ENCODE measurements around the gene SF3A2. TPM values are rescaled to one million over a fixed set of nuclear protein-coding genes. Genes with fewer than 3 reads are reported as not detected.

Gene SF3A2
- total and polyA plus RNA-seq, 4 donors, result 23.8 to 64.9 (median 59.1) TPM

GRCh38 chr19:2221250-2221831 lies 15.3 kb upstream of the SF3A2 start:
- no peak for ATAC-seq (ENCODE audit: low FRiP score)
- Histone ChIP-seq H3K36me3 (ENCODE audit: control insufficient read depth in 1 of 2, insufficient read depth in 2 of 2, low read length in 1 of 2) (peaks cover 0 to 7% of the 10 kb centered on the region in 2 donors), H3K27me3 (ENCODE audit: control insufficient read depth in 1 of 2, insufficient read depth in 2 of 2, low read length in 1 of 2) (no peaks in the 10 kb centered on the region), H3K9me3 (ENCODE audit: control insufficient read depth, low read length) (no peaks in the 10 kb centered on the region), H3K27ac (ENCODE audit: low read depth in 1 of 2, low read length in 2 of 2) (no peak overlapping the region), H3K4me3 (ENCODE audit: low read length in 2 of 2) (no peak overlapping the region), H3K4me1 (ENCODE audit: control insufficient read depth in 1 of 2, insufficient read depth in 2 of 2, low read length in 2 of 2) (no peaks in the 10 kb centered on the region)
- intact Hi-C loops (cut with DNase I), result no loop called here
- DNase-seq, result no peak
- WGBS, 2 donors, result 89 to 92% methylated on average over 20 of the region's 20 CpGs

GRCh38 chr19:2221918-2222317 lies 14.7 kb upstream of the SF3A2 start:
- WGBS, 2 donors, result 70 to 79% methylated on average over 20 of the region's 20 CpGs
- intact Hi-C loops (cut with DNase I), result no loop called here
- Histone ChIP-seq H3K4me3 (ENCODE audit: low read length in 2 of 2) (no peak overlapping the region), H3K36me3 (ENCODE audit: control insufficient read depth in 1 of 2, insufficient read depth in 2 of 2, low read length in 1 of 2) (peaks cover 0 to 4% of the 10 kb centered on the region in 2 donors), H3K27ac (ENCODE audit: low read depth in 1 of 2, low read length in 2 of 2) (no peak overlapping the region), H3K4me1 (ENCODE audit: control insufficient read depth in 1 of 2, insufficient read depth in 2 of 2, low read length in 2 of 2) (no peaks in the 10 kb centered on the region), H3K27me3 (ENCODE audit: control insufficient read depth in 1 of 2, insufficient read depth in 2 of 2, low read length in 1 of 2) (no peaks in the 10 kb centered on the region), H3K9me3 (ENCODE audit: control insufficient read depth, low read length) (no peaks in the 10 kb centered on the region)
- DNase-seq (no peak), ATAC-seq (ENCODE audit: low FRiP score) (no peak)

- DNase-seq (no peak), ATAC-seq (ENCODE audit: low FRiP score) (no peak)
- Histone ChIP-seq H3K27me3 (ENCODE audit: control insufficient read depth in 1 of 2, insufficient read depth in 2 of 2, low read length in 1 of 2) (no peaks in the 10 kb centered on the region), H3K4me1 (ENCODE audit: control insufficient read depth in 1 of 2, insufficient read depth in 2 of 2, low read length in 2 of 2) (no peaks in the 10 kb centered on the region), H3K36me3 (ENCODE audit: control insufficient read depth in 1 of 2, insufficient read depth in 2 of 2, low read length in 1 of 2) (peaks cover 0 to 4% of the 10 kb centered on the region in 2 donors), H3K4me3 (ENCODE audit: low read length in 2 of 2) (no peak overlapping the region), H3K27ac (ENCODE audit: low read depth in 1 of 2, low read length in 2 of 2) (no peak overlapping the region), H3K9me3 (ENCODE audit: control insufficient read depth, low read length) (no peaks in the 10 kb centered on the region)
- intact Hi-C loops (cut with DNase I), result no loop called here
- 86 to 89% methylated on average over 16 to 18 of the region's 18 CpGs for WGBS, 2 donors
Measured at GRCh38 chr19:2223391-2223790, 13.2 kb upstream of the SF3A2 start.

DNA sequence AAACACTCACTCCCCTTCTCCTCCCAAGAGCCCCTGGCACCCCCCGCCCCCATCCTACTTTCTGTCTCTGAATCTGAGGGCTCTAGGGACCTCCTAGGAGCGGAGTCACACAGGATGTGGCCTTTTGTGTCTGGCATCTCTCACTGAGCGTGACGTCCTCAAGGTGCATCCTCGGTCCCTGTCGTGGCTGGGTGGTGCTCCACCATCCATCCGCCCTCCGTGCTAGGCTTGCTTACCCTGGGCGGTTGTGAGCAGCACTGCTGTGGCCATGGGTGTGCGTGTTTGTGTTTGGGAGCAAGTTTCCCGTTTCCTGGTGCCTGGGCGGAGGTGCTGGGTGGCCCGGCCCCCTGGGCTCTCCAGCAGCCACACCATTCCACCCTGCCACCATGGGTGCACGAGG lies 12.7 kb upstream of the SF3A2 start:
- WGBS, 2 donors, result 88 to 90% methylated on average over 14 of the region's 14 CpGs
- H3K27me3 ChIP-seq (ENCODE audit: control insufficient read depth in 1 of 2, insufficient read depth in 2 of 2, low read length in 1 of 2), result no peaks in the 10 kb centered on the region
- intact Hi-C loops (cut with DNase I), result no loop called here
- H3K9me3 ChIP-seq (ENCODE audit: control insufficient read depth, low read length), result no peaks in the 10 kb centered on the region
- ATAC-seq (ENCODE audit: low FRiP score), result no peak
- DNase-seq, result no peak
- no peak overlapping the region for H3K27ac ChIP-seq (ENCODE audit: low read depth in 1 of 2, low read length in 2 of 2)
- no peaks in the 10 kb centered on the region for H3K4me1 ChIP-seq (ENCODE audit: control insufficient read depth in 1 of 2, insufficient read depth in 2 of 2, low read length in 2 of 2)
- H3K36me3 ChIP-seq (ENCODE audit: control insufficient read depth in 1 of 2, insufficient read depth in 2 of 2, low read length in 1 of 2), result peaks cover 0 to 4% of the 10 kb centered on the region in 2 donors
- no peak overlapping the region for H3K4me3 ChIP-seq (ENCODE audit: low read length in 2 of 2)

DNA sequence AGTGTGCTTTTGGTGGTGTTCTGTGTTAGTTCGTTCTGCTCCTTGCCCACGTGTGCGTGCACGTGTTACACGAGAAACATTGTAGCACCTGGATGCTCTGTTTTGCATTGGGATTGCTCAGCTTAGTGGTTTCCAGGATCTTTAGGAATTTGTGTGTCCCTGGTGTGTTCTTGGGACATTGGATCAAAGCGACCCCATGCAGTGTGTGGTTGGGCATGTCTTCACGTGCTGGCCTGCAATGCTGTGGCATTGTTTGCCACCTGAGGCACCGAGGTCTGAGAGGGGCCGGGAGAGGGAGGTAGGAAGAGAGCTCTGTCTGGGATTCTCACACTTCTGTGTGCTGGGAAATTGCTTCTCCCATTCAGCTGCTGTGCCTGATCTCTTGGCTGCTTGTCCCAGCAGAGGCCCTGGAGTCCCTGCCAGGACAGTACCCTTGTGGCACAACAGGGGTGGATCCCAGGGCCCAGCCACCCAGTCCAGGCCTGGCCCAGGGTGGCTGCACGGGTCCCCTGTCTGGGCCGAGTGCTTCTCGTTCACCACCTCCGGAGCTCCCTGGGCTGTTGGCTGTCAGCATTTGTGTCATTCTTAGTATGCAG lies 11.8 kb upstream of the SF3A2 start:
- Histone ChIP-seq H3K27me3 (ENCODE audit: control insufficient read depth in 1 of 2, insufficient read depth in 2 of 2, low read length in 1 of 2) (no peaks in the 10 kb centered on the region), H3K27ac (ENCODE audit: low read depth in 1 of 2, low read length in 2 of 2) (no peak overlapping the region), H3K36me3 (ENCODE audit: control insufficient read depth in 1 of 2, insufficient read depth in 2 of 2, low read length in 1 of 2) (peaks cover 0 to 4% of the 10 kb centered on the region in 2 donors), H3K4me1 (ENCODE audit: control insufficient read depth in 1 of 2, insufficient read depth in 2 of 2, low read length in 2 of 2) (no peaks in the 10 kb centered on the region), H3K4me3 (ENCODE audit: low read length in 2 of 2) (no peak overlapping the region), H3K9me3 (ENCODE audit: control insufficient read depth, low read length) (no peaks in the 10 kb centered on the region)
- intact Hi-C loops (cut with DNase I), result no loop called here
- DNase-seq, result no peak
- WGBS, 2 donors, result 81 to 82% methylated on average over 13 of the region's 13 CpGs
- no peak for ATAC-seq (ENCODE audit: low FRiP score)

DNA sequence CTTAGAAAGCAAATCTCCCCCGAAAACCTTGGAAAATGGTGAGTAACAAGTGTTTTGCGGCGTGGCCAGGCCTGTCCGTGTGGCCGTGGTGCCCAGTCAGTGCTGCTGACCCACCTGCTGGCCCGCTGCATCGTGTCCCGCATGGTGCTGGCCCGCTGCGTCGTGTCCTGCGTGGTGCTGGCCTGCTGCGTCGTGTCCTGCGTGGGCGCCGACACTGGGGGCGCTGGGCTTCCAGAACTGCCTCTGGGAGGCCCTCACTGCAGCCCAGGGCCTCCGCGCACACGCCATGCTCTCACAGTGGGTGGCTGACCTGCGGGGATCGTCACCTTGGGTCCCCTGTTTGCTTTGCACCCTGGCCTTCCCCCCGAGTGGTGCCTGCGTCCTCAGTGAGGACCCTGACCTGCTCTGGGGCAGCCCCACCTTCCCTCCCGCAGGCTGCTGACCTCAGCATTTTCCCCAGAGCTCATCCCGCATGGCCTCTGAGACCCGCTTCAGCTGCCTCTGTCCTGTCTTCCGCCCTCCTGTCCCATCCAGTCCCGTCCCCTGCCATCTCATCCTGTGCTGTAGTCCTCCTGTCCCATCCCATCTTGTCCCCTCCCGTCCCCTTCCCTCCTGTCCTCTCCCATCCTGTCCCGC lies 11.1 kb upstream of the SF3A2 start:
- H3K27ac ChIP-seq (ENCODE audit: low read depth in 1 of 2, low read length in 2 of 2), result no peak overlapping the region
- no peak for ATAC-seq (ENCODE audit: low FRiP score)
- H3K36me3 ChIP-seq (ENCODE audit: control insufficient read depth in 1 of 2, insufficient read depth in 2 of 2, low read length in 1 of 2), result peaks cover 0 to 6% of the 10 kb centered on the region in 2 donors
- H3K4me3 ChIP-seq (ENCODE audit: low read length in 2 of 2), result no peak overlapping the region
- H3K4me1 ChIP-seq (ENCODE audit: control insufficient read depth in 1 of 2, insufficient read depth in 2 of 2, low read length in 2 of 2), result no peaks in the 10 kb centered on the region
- DNase-seq, result no peak
- H3K9me3 ChIP-seq (ENCODE audit: control insufficient read depth, low read length), result no peaks in the 10 kb centered on the region
- intact Hi-C loops (cut with DNase I), result no loop called here
- H3K27me3 ChIP-seq (ENCODE audit: control insufficient read depth in 1 of 2, insufficient read depth in 2 of 2, low read length in 1 of 2), result no peaks in the 10 kb centered on the region
- WGBS, 2 donors, result 95% methylated on average over 32 of the region's 32 CpGs

DNA sequence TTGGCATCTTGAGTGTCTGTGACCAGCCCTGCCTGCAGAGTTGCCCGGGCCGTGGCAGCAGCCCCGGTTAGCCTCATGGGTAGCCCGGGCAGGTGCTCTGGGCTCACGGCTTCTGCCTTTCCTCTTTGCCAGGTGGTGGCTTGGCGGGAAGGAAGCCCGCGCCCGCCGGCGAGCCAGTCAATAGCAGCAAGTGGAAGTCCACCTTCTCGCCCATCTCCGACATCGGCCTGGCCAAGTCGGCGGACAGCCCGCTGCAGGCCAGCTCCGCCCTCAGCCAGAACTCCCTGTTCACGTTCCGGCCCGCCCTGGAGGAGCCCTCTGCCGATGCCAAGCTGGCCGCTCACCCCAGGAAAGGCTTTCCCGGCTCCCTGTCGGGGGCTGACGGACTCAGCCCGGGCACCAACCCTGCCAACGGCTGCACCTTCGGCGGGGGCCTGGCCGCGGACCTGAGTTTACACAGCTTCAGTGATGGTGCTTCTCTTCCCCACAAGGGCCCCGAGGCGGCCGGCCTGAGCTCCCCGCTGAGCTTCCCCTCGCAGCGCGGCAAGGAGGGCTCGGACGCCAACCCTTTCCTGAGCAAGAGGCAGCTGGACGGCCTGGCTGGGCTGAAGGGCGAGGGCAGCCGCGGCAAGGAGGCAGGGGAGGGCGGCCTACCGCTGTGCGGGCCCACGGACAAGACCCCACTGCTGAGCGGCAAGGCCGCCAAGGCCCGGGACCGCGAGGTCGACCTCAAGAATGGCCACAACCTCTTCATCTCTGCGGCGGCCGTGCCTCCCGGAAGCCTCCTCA lies 10.4 kb upstream of the SF3A2 start:
- Histone ChIP-seq H3K4me3 (ENCODE audit: low read length in 2 of 2) (no peak overlapping the region), H3K27me3 (ENCODE audit: control insufficient read depth in 1 of 2, insufficient read depth in 2 of 2, low read length in 1 of 2) (no peaks in the 10 kb centered on the region), H3K36me3 (ENCODE audit: control insufficient read depth in 1 of 2, insufficient read depth in 2 of 2, low read length in 1 of 2) (peaks cover 0 to 6% of the 10 kb centered on the region in 2 donors), H3K9me3 (ENCODE audit: control insufficient read depth, low read length) (no peaks in the 10 kb centered on the region), H3K27ac (ENCODE audit: low read depth in 1 of 2, low read length in 2 of 2) (no peak overlapping the region), H3K4me1 (ENCODE audit: control insufficient read depth in 1 of 2, insufficient read depth in 2 of 2, low read length in 2 of 2) (no peaks in the 10 kb centered on the region)
- ATAC-seq (ENCODE audit: low FRiP score) (no peak), DNase-seq (no peak)
- intact Hi-C loops (cut with DNase I), result no loop called here
- 93 to 95% methylated on average over 48 to 59 of the region's 59 CpGs for WGBS, 2 donors

- H3K27ac ChIP-seq (ENCODE audit: low read depth in 1 of 2, low read length in 2 of 2), result no peak overlapping the region
- no peak overlapping the region for H3K4me3 ChIP-seq (ENCODE audit: low read length in 2 of 2)
- intact Hi-C loops (cut with DNase I), result no loop called here
- no peak for DNase-seq
- ATAC-seq (ENCODE audit: low FRiP score), result no peak
- no peaks in the 10 kb centered on the region for H3K27me3 ChIP-seq (ENCODE audit: control insufficient read depth in 1 of 2, insufficient read depth in 2 of 2, low read length in 1 of 2)
- H3K9me3 ChIP-seq (ENCODE audit: control insufficient read depth, low read length), result no peaks in the 10 kb centered on the region
- WGBS, 2 donors, result 96% methylated on average over 53 of the region's 53 CpGs
- no peaks in the 10 kb centered on the region for H3K4me1 ChIP-seq (ENCODE audit: control insufficient read depth in 1 of 2, insufficient read depth in 2 of 2, low read length in 2 of 2)
- H3K36me3 ChIP-seq (ENCODE audit: control insufficient read depth in 1 of 2, insufficient read depth in 2 of 2, low read length in 1 of 2), result peaks cover 0 to 6% of the 10 kb centered on the region in 2 donors
Measured at GRCh38 chr19:2226840-2227360, 9.7 kb upstream of the SF3A2 start.

Data from aorta (tissue), 5 donors.